ENCODE measurements around the gene PNLIPRP1.

PNLIPRP1 gene

DNA sequence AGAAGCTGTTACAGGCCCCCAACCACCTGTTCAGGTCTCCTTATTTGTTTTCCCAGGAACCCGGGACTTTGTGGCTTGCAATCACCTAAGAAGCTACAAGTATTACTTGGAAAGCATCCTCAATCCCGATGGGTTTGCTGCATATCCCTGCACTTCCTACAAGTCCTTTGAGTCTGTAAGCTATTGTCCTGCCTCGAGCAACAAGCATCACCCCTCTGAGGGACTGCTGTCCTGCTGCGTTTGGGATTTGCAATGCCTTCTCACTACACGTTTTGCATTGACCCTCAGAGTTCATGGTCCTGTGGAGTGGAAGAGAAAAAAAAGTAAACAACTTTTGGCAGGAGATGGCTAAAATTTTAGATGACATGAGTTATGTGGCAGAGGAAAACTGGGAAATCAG lies 9.2 kb downstream of the PNLIPRP1 start:
- no peak for DNase-seq (ENCODE audit: low read depth in 2 of 2)

DNA sequence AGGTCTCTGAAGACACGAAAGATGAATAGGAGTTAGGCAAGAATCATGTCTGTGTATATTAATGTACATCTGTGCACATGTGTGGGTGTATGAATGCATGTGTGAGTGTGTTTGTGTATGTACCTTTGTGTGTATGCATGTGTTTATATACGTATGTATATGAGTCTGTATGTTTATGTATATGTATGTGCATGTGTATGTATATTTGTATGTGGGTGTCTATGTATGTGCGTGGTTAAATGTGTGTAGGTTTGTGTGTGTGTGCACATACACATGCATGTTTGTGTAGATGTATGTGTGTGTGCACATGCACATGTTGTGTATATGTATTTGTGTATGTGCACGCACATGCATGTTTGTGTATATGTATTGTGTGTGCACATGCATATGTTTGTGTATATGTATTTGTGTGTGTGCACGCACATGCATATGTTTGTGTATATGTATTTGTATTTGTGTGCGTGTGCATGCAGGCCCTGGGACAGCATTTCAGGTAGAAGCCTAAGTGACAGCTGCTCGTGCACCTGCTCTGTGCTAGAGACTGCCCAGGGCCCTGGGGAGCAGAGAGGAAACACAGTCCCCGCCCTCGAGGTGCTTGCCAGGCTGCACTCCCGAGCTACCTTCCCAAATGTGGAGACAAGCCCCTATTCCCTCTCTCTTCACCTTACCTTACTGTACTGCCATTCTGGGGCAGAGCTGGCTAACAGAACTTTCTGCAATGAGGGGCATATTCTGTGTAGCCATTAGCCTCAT lies 12.1 kb downstream of the PNLIPRP1 start:
- no peak for DNase-seq (ENCODE audit: low read depth in 2 of 2)

DNA sequence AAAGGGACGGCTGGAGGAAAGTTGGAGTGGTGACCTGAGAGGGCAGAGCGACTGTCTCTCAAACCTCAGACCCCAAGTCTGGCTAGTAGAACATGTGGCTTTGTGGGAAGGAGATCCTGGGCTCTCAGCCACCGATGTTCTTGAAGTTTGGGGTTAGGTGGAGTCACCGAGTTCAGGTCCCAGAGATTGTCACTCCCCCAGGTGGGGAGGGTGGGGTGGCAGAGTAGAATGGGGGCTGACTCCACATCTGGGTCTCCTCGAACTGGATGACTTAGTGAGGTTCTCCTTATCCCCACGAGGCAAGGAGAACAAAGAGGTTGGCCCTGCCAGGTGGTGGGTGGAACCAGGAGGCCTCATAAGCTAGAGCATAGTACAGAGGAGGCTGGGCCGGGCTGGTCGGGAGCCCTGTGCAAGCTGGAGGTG lies 15.3 kb downstream of the PNLIPRP1 start:
- no peak for DNase-seq (ENCODE audit: low read depth in 2 of 2)

GRCh38 chr10:116607336-116607735 lies 16.6 kb downstream of the PNLIPRP1 start:
- no peak for DNase-seq (ENCODE audit: low read depth in 2 of 2)

- DNase-seq (ENCODE audit: low read depth in 2 of 2): no peak
Measured at GRCh38 chr10:116608686-116609594, 18.2 kb downstream of the PNLIPRP1 start.

DNA sequence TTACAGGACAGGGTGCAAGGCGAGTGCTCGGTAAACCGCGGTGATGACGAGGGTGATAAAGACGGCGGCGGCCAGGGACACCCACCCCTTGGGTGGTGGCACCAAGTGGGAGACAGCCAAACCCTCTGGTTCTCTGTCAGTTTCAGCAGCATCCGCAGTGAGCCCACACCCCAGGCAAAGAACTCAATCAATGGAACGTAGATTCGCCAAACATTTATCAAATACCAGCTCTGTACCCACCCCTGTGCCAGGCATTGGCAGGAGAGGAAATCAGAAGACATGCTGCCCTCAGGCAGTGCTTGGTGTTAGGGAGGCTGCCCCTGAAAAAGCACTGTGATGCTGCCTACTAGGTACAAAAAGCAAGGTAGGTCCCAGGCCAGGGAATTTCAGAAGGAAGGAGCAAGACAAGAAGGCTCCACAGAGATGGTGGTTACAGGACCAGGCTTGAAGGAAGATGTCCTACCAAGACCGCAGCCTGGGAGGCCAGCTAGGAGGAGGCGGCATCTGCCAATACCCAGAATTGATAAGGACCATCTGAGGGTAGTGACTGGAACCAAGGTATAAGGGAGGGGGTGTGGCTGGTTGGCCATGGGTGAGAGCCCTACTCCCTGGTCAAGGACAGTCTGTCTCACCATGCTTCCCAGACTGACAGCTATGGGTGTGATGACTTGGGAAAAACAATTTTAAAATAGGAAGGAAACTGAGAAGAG lies 19.8 kb downstream of the PNLIPRP1 start:
- no peak for DNase-seq (ENCODE audit: low read depth in 2 of 2)

DNA sequence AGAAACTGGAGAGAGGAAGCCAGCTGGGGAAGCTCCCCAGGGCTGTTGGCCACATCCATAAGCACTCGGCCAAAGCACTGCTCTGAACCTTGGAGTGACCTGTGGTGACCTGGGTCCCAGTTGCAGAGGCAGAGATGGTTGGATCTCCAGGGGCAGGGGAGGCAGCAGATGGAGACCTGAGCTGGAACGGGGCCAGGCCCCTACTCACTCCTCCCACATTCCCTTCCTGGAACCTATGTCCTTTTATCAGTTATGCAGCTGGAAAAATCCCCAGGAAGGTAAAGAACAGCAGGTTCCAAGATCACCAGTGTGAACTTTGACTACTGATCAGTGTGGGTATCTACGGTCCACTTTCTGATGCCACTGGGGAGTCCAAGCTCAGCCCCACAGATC lies 20.4 kb downstream of the PNLIPRP1 start:
- no peak for DNase-seq (ENCODE audit: low read depth in 2 of 2)

DNA sequence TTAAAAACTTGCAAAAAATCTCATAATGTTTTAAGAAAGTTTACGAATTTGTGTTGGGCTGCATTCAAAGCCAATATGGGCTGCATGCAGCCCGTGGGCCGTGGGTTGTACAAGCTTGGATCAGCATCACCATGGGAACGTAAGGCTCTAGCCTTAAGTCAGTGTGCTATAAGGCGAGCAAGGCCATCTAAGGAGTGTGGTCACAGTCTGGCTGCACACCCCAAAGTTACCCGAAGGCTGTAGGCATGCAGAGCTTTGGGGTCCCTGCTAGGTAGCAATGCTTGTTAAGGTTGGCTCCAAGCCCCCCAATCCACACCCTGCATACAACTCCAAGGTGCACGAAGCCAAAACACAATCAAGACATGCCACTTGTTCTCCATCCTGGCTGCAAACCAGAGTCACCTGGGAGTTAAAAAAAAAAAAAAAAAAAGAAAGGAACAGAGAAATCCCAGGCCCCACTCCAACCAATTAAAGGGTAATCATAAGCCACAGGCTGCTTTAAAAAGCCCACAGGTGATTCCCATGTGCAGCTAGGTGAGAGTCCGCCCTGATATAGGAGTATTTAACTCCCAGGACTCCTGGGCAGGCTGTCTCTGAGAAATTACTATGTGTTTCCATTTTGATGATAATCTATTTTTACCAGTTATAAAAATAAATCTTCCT lies 21.5 kb downstream of the PNLIPRP1 start:
- DNase-seq (ENCODE audit: low read depth in 2 of 2): no peak

DNA sequence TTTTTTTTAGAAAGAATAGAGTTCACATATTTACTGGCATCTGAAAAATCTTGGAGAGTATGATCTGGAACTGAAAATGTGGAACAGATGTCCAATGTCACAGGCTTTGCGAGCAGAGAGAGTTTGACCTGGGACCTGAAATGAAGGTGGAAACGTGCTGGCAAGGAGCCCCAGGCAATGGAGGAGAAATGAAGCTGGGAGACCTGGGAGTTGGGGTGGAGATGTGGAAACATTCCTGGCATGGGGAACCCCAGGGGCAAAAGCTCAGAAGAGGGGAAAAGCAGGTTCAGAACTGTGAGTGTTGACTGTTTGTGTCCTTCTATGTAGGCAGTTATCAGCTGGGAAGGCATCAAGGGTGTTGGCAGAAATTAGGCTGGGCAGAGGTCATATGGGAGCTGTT lies 22.7 kb downstream of the PNLIPRP1 start:
- no peak for DNase-seq (ENCODE audit: low read depth in 2 of 2)

GRCh38 chr10:116614796-116615195 lies 24.0 kb downstream of the PNLIPRP1 start:
- DNase-seq (ENCODE audit: low read depth in 2 of 2): no peak

DNA sequence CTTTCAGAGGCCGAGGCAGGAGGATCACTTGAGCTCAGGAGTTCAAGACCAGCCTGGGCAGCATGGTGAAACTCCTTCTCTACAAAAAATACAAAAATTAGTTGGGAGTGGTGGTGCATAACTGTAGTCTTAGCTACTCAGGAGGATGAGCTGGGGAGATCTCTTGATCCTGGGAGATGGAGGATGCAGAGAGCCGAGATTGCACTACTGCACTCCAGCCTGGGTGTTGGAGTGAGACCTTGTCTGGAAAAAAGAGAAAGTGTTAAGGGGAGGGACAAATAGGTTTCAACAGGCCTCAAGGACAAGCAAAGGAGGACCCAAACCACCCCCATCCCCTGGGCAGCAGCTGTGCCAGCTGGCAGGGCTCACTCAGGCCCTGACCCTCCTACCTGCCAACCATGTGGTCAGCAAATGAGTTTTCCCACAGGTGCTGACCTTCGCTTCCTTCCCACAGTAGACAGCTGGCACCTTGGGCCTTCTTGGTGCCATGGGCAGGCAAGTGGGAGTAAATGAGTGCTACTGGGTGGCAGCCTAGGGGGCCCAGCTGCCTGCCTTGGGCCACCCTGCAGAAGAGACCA lies 24.5 kb downstream of the PNLIPRP1 start:
- no peak for DNase-seq (ENCODE audit: low read depth in 2 of 2)

DNA sequence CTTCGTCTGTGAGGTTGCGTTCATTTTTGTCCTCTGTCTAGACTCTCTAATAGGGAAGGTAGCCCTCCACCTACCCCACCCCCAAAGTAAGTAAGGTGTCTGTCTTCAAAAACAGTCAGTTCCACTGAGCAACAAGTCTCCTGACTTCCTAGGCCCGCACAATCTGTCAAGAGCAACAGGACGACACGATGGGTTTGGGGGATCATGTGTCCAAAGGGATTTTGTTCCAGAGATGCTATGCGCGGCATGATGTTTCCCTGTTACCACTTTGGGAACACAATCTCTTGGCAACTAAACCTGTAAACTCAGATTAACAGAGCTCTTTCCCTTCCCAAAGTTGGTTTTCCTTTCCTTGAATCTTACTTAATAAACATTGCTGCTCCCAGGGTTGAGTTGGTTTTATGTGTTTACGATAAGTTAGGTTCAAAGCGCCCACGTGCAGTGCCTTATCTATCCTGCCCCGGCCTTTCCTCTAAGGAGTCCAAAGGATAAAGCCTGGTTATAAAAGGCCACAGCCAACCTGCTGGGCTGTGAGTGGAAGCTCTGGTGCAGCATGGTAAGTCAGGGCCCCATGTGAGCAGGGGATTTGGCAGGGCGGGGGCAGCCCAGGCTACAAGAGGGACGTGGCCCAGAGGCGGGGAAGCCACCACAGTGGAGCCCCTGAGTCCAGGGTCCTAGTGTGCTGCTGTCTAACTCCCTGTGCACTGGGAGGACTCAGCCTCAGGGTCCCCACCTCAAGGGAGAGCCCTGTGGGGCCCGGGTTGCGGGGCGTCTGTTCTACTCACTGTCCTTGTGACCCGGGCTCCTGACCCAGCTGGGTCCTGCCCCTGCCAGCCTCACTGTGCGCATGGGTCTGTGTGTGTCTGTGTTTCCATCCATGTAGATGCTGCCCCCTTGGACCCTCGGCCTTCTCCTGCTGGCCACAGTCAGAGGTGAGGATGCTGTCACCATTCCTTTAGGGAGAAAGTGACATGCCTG lies 30.0 kb downstream of the PNLIPRP1 start, which contains the start of gene PNLIPRP2:
PNLIPRP2 (plus strand) TSS at position 531 of the 978 bp plus-strand sequence.
- no peak for DNase-seq (ENCODE audit: low read depth in 2 of 2)

DNA sequence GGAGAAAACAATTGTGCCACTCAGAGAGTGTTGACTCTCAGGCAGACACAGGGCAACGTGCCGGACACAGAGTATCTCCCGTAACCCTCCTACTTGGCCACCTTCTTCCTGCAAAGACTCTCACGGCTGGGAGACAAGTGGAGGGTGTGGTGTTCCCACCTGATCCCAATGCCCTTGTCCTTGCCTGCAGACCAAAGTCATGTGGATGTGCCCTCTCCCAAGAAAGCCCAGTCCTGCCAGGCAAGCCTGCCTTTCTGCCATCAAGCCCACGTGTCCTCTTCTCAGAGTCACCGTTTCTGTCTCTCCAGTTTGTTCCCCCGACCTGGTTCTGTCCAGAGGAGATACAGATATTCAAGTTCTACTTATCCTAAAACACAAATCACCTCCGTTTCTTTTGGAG lies 30.7 kb downstream of the PNLIPRP1 start:
- no peak for DNase-seq (ENCODE audit: low read depth in 2 of 2)

GRCh38 chr10:116621934-116622655 lies 31.3 kb downstream of the PNLIPRP1 start:
- DNase-seq (ENCODE audit: low read depth in 2 of 2): no peak

DNA sequence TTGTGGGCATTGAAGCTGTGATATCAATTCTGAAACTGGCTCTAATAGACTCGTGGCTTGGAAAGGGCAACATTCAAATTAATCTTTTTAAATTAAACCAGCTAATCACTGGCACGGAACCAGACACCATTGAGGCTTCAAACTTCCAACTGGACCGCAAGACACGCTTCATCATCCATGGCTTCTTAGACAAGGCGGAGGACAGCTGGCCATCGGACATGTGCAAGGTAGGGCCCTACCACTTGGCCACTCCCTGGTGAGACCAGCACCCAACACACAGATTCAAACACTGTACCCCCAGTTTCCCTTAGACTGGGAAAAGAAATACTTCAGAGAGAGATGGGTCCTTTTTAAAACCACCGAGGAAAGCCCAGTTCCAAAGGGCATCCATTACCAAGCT lies 35.1 kb downstream of the PNLIPRP1 start:
- no peak for DNase-seq (ENCODE audit: low read depth in 2 of 2)

DNA sequence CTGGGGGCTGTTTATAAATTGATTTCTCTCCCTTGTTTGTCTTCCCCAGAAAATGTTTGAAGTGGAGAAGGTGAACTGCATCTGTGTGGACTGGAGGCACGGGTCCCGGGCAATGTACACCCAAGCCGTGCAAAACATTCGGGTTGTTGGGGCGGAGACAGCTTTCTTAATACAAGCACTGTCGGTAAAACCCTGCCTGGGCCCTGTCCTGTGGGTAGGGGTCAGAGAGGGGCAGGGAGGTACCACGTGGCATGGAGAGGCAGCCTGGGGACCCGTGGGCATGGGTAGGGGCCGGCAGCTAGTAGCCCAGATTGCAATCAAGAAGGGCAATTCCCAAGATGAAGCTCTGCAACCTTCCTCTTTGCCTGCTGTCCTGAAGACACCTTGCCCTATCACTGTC lies 36.1 kb downstream of the PNLIPRP1 start:
- DNase-seq (ENCODE audit: low read depth in 2 of 2): no peak

DNA sequence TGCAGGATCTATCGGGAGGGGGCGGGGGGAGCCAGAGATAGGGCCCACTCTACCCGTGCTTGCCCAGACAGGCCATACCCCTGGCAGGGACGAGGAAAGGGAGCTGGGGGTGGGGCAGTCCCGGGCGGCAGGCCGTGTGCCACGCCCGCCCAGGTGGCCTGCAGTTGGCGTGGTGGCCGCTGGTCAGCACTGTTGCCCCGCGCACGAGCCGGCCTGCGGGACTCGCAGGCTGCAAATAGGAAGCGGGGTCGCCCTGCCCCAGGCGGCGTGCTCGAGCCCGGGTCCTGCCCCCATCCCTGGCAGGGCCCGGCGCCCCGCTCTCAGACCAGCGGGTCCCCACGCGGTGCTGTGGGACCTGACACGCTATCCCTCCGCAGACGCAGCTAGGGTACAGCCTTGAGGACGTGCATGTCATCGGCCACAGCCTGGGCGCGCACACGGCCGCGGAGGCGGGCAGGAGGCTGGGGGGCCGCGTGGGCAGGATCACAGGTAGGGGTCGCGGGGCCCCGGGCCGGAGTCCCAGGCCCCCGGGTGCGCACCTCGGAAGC lies 36.7 kb downstream of the PNLIPRP1 start:
- DNase-seq (ENCODE audit: low read depth in 2 of 2): no peak

- no peak for DNase-seq (ENCODE audit: low read depth in 2 of 2)
Measured at GRCh38 chr10:116629340-116629739, 38.6 kb downstream of the PNLIPRP1 start.

DNA sequence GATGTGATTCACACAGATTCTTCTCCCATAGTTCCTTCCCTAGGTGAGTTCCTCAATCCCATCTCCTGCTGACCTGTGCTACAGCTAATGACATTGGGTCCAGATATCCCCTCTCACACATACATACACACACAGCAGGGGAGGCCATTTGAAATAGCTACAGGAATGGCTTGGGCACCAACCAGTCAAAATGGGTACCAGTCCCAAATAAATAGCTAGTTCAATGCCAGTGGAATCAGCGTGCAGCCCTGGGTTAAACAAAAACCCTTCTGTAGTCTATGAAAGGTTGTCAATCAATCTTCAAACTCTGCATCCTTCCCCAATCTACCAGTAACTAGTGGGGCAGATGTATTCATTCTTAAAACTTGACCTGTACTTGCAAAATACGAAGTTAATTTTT lies 39.3 kb downstream of the PNLIPRP1 start:
- DNase-seq (ENCODE audit: low read depth in 2 of 2): no peak

Data from stimulated activated CD4-positive, alpha-beta T cell treated with anti-CD3 and anti-CD28 coated beads, Interleukin-15, amount 100 ng/mL, for 48 hours (primary cell).